Fibroblast of mammary gland (primary cell): ENCODE results near the gene BCAP31.

Experiments used
- DNase-seq: peaks from one replicate; pipeline ENCODE4 v3.0.0-alpha.2; 2010; ENCODE audit warnings: low read depth
- H3K4me3 ChIP-seq: 2 replicates; pipeline ENCODE4 v1.5.1; 2011; ENCODE audit warnings: low read depth, mild to moderate bottlenecking, low read length, moderate library complexity; ENCODE audit not compliant: control insufficient read depth
- CTCF ChIP-seq: conservative IDR thresholded peaks from 2 replicates; pipeline ENCODE4 v1.5.1; 2011; ENCODE audit warnings: low read depth, low read length, inconsistent platforms; ENCODE audit not compliant: control insufficient read depth, insufficient read depth

BCAP31 gene

GRCh38 chrX:153671589-153672530, 52.3 kb downstream of the BCAP31 start:
- DNase-seq, result no peak
- no peak overlapping the region for H3K4me3 ChIP-seq
- TF ChIP-seq CTCF, result no peak

GRCh38 chrX:153670748-153671588, 53.2 kb downstream of the BCAP31 start:
- no peak overlapping the region for H3K4me3 ChIP-seq
- DNase-seq, result no peak
- no peak for TF ChIP-seq CTCF

GRCh38 chrX:153669901-153670731, 54.1 kb downstream of the BCAP31 start:
- no peak for TF ChIP-seq CTCF
- no peak overlapping the region for H3K4me3 ChIP-seq
- DNase-seq, result no peak

GRCh38 chrX:153669174-153669890, 54.9 kb downstream of the BCAP31 start:
- peak; percentile 52 for TF ChIP-seq CTCF
- H3K4me3 ChIP-seq, result no peak overlapping the region
- peak; percentile 10 for DNase-seq

- H3K4me3 ChIP-seq, result no peak overlapping the region
- no peak for TF ChIP-seq CTCF
- no peak for DNase-seq
Measured at GRCh38 chrX:153668423-153669173, 55.6 kb downstream of the BCAP31 start.
